HG02938 (cell line): ENCODE measurements around the gene SLC11A2.
"Not testable (repeated sequence)": the region's sequence is repeated elsewhere in the genome, so short reads cannot be mapped to it uniquely, and the experiment has no call there.

Experiments used
- ATAC-seq: cut with Tn5 transposase; IDR thresholded peaks from one replicate; pipeline ENCODE4 v1.9.1; 2021; ENCODE audit warnings: mild to moderate bottlenecking, moderate library complexity; ENCODE audit not compliant: unreplicated experiment

SLC11A2 gene

GRCh38 chr12:50951112-50951511, 75.1 kb downstream of the SLC11A2 start:
- no peak for ATAC-seq

GRCh38 chr12:50949801-50950302, 76.3 kb downstream of the SLC11A2 start:
- ATAC-seq: no peak

DNA sequence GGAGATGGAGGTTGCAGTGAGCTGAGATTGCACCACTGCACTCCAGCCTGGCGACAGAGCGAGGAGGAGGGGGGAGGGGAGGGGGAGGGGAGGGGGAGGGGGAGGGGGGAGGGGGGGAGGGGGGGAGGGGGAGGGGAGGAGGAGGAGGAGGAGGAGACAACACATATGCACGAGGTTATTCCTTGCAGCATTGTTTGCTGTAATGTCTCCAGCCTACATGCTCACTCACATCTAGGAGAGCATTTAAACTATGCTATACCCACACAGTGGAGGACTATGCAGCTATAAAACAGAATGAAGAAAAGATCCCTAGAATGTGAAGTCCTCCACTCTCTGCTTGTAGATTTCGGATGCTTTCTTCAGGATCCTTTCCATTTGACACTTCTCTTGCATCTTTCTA, 77.4 kb downstream of the SLC11A2 start:
- ATAC-seq: no peak

GRCh38 chr12:50947933-50948626, 78.1 kb downstream of the SLC11A2 start:
- no peak for ATAC-seq

DNA sequence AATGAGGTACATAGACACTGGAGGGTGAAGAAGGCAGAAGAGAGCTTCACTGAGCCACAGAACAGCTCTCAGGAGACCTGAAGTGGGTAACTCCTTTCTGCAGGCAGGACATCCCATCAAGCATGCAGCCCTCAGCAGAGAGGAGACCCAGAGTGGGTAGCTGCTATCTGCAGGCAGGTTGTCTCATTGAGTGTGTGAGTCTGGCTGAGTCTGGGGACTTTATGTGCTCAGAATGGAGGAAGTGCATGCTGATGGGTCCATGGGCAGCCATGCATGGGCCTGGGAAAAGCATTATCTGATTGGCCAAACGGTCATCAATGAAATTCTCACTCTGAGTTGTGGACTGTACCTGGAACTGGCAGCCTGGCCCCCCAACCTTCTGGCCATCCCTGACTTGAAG, 88.5 kb downstream of the SLC11A2 start:
- no peak for ATAC-seq

- ATAC-seq: no peak
Observed at GRCh38 chr12:50936821-50937530, 89.2 kb downstream of the SLC11A2 start.

GRCh38 chr12:50934981-50935807, 91.0 kb downstream of the SLC11A2 start:
- ATAC-seq: no peak

DNA sequence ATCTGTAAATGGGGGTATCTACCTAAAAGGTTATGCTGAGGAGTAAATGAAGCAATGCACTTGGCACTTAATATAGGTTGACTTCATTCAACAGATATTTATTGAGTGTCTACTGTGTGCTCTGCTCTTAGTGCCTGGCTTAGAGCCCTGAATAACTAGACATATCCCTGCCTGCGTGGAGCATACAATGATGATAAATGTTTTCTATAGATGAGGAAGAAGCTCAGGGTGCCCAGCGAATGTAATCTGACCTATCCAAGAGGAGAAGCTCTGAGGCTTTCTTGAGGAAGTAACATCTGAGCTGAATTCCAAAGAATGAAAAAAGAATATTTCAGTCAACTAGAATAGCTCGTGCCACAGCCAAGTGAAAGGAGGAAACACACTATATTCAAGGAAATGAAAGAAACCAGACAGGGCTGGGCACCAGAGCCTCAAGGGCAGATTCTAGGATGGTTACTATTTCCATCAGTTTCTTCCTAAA, 91.8 kb downstream of the SLC11A2 start:
- ATAC-seq: no peak

DNA sequence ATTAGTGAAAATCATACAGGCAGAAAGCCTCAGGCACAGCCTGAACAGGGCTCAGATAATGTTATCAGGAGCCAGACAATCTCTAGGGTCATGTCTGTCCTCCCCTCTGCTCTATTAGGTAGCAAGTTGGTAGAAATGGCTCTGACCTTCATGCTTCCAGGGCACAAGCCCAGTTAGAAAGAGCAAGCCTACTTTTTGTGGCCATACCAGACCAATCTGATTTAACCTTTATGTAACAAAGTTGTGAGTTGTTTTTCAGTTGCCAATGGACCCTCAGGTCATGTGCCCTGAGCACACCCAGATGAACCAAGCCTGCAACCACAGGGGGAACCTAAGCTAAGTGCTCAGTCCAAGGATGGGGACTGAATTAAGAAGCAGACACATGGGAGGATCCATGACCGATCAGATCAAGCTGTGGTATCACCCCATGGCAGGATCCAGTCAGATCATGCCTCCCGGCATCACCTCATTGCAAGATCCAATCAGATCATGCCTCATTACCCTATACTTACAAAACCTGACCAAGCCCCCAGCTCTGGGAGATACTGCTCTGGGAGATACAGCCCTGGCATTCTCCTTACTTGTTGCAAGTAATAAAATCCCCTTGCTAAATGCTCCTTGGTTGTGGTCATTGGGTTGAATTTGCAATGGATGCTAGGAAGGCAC, 92.6 kb downstream of the SLC11A2 start:
- no peak for ATAC-seq

DNA sequence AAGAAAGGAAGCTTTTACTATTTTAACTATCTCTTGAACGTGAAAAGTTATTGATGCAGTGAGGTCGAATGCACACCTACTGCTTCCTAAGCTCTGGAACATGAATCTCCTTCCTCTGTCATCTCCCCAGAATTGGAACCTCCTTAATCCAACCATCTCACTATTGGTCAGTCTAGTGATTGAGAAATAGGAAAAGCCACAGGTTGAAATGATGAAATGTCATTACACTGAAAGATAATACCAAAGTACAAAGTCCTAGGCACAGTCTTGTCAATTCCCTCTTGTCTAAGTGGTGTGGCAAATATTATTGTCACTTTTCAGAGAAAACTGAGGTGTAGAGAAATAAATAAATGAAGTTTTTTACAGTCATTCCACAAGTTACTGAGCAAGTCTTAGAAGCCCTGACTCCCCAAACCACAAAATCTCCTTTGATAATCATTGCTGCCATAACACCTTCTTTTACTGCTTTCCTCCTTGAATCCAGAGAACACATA, 93.3 kb downstream of the SLC11A2 start:
- no peak for ATAC-seq

GRCh38 chr12:50930477-50930876, 95.7 kb downstream of the SLC11A2 start:
- ATAC-seq: not testable (repeated sequence)

- no peak for ATAC-seq
Observed at GRCh38 chr12:50929831-50930230, 96.4 kb downstream of the SLC11A2 start.
